Vagina (tissue), 2 donors: ENCODE data around the gene ABTB2.

ENCODE experiments used
- CTCF ChIP-seq, 3 experiments: fragments of 450-650 bp in 2 of 3; fragments of 200-600 bp in 1 of 3; sonication (generic) in 1 of 3; IDR thresholded peaks; one replicate each; pipeline ENCODE4 v1.5.1; 2017 to 2019; ENCODE audit warnings: antibody characterized with exemption in 3 of 3, mild to moderate bottlenecking in 2 of 3, moderate library complexity in 2 of 3
- POLR2AphosphoS5 ChIP-seq, 2 donors: sonication (generic); formaldehyde crosslinking; IDR thresholded peaks; one replicate each; pipeline ENCODE4 v1.9.0; 2017; ENCODE audit warnings: antibody characterized with exemption in 2 of 2, mild to moderate bottlenecking in 2 of 2, low read depth in 1 of 2; ENCODE audit not compliant: insufficient read depth in 1 of 2

- no peak for TF ChIP-seq CTCF (IDR thresholded peaks at IDR 0.05)
- peak; percentile 20 to 58 for TF ChIP-seq POLR2AphosphoS5 (IDR thresholded peaks at IDR 0.05; ENCODE audit: insufficient read depth in 1 of 2, low read depth in 1 of 2)
Observed at GRCh38 chr11:34250732-34251588, 106.8 kb downstream of the ABTB2 start.
